Sigmoid colon (tissue), 7 donors: ENCODE results near the gene GRP. TPM values are rescaled to one million over a fixed set of nuclear protein-coding genes. Genes with fewer than 3 reads are reported as not detected.

Source experiments
- DNase-seq: peaks from one replicate; pipeline ENCODE4 v3.0.0-alpha.2; 2019
- H3K27ac ChIP-seq, 4 donors: fragments of 200-600 bp; sonication (generic); one replicate each; pipeline ENCODE4 v1.5.1; 2016 to 2019; ENCODE audit warnings: mild to moderate bottlenecking in 1 of 4
- H3K27me3 ChIP-seq, 3 donors: fragments of 200-600 bp; sonication (generic); one replicate each; pipeline ENCODE4 v1.5.1; 2019; ENCODE audit warnings: mild to moderate bottlenecking in 1 of 3
- H3K36me3 ChIP-seq, 4 donors: fragments of 200-600 bp; sonication (generic); one replicate each; pipeline ENCODE4 v1.5.1; 2016 to 2019
- H3K4me1 ChIP-seq, 4 donors: fragments of 200-600 bp; sonication (generic); one replicate each; pipeline ENCODE4 v1.5.1; 2017 to 2019
- H3K4me3 ChIP-seq, 4 donors: fragments of 200-600 bp; sonication (generic); one replicate each; pipeline ENCODE4 v1.5.1; 2017 to 2019; ENCODE audit warnings: mild to moderate bottlenecking in 2 of 4, moderate library complexity in 1 of 4
- H3K9me3 ChIP-seq, 4 donors: fragments of 200-600 bp in 3 of 4; sonication (generic) in 3 of 4; one replicate each; pipeline versions ENCODE4 v1.5.1 to v1.6.1; 2013 to 2019
- CTCF ChIP-seq, 4 experiments: fragments of 450-650 bp in 3 of 4; fragments of 200-600 bp in 1 of 4; IDR thresholded peaks; one replicate each; pipeline ENCODE4 v1.5.1; 2016 to 2019; ENCODE audit warnings: antibody characterized with exemption in 4 of 4, mild to moderate bottlenecking in 3 of 4, moderate library complexity in 2 of 4
- EP300 ChIP-seq, 4 donors: sonication (generic); formaldehyde crosslinking; IDR thresholded peaks; one replicate each; pipeline ENCODE4 v1.6.1; 2017; ENCODE audit warnings: antibody characterized with exemption in 4 of 4
- POLR2A ChIP-seq, 2 donors: fragments of 450-650 bp; IDR thresholded peaks; one replicate each; pipeline ENCODE4 v1.6.1; 2016; ENCODE audit warnings: antibody characterized with exemption in 2 of 2, mild to moderate bottlenecking in 2 of 2, moderate library complexity in 2 of 2
- POLR2AphosphoS5 ChIP-seq, 4 donors: sonication (generic); formaldehyde crosslinking; IDR thresholded peaks; one replicate each; pipeline ENCODE4 v1.6.1; 2017; ENCODE audit warnings: antibody characterized with exemption in 4 of 4
- WGBS, 2 donors: extraction: QIAGEN DNeasy Blood & Tissue Kit; methylation state at CpG; one replicate each; pipeline ENCODE4 v1.1.7; 2013; 5-methylcytosine and 5-hydroxymethylcytosine counted together
- intact Hi-C: fragments of 100-400 bp; cut with DNase I; formaldehyde crosslinking; loops from one replicate; pipeline ENCODE4 v1.15.1; 2023
- polyA plus RNA-seq, 3 donors: library from polyadenylated mRNA; stranded (reverse); fragments of 200-250 nt; gene quantifications; one replicate each; pipeline ENCODE4 v1.2.3, GENCODE V29; 2013
- total RNA-seq, 4 donors: library from RNA; depleted of rRNA; stranded (reverse); fragments of >200 nt; gene quantifications; one replicate each; pipeline ENCODE4 v1.1.0, GENCODE V29; 2016
- donor health status: healthy with polysubstance abuse.
- donor health status: Bipolar disorder and iron deficiency.
- donor health status: healthy.

The GRP gene
- total and polyA plus RNA-seq, 7 donors, result 0.93 to 6.6 (median 2.5) TPM; not detected in 2

GRCh38 chr18:59182673-59183072 lies 37.3 kb upstream of the GRP start:
- Histone ChIP-seq H3K27me3 (no peaks in the 10 kb centered on the region), H3K4me3 (no peak overlapping the region), H3K4me1 (no peaks in the 10 kb centered on the region), H3K9me3 (no peaks in the 10 kb centered on the region), H3K36me3 (no peaks in the 10 kb centered on the region), H3K27ac (no peak overlapping the region)
- TF ChIP-seq POLR2A (IDR thresholded peaks at IDR 0.05) (no peak), EP300 (IDR thresholded peaks at IDR 0.05) (no peak), CTCF (IDR thresholded peaks at IDR 0.05) (no peak), POLR2AphosphoS5 (IDR thresholded peaks at IDR 0.05) (no peak)
- WGBS, 2 donors, result 87 to 88% methylated on average over 1 of the region's 1 CpG
- intact Hi-C loops, result no loop called here
- DNase-seq, result no peak

- no peak overlapping the region for H3K4me3 ChIP-seq
- H3K27me3 ChIP-seq, result no peaks in the 10 kb centered on the region
- no peaks in the 10 kb centered on the region for H3K9me3 ChIP-seq
- H3K4me1 ChIP-seq, result no peaks in the 10 kb centered on the region
- H3K27ac ChIP-seq, result no peak overlapping the region
- 69 to 87% methylated on average over 2 of the region's 2 CpGs for WGBS, 2 donors
- no peak for DNase-seq
- intact Hi-C loops, result no loop called here
- no peak for TF ChIP-seq POLR2A (IDR thresholded peaks at IDR 0.05)
- no peak for TF ChIP-seq EP300 (IDR thresholded peaks at IDR 0.05)
- TF ChIP-seq POLR2AphosphoS5 (IDR thresholded peaks at IDR 0.05), result no peak
- TF ChIP-seq CTCF (IDR thresholded peaks at IDR 0.05), result no peak
- H3K36me3 ChIP-seq, result no peaks in the 10 kb centered on the region
Measured at GRCh38 chr18:59189008-59189407, 30.9 kb upstream of the GRP start.

- H3K4me3 ChIP-seq, result no peak overlapping the region
- H3K36me3 ChIP-seq, result no peaks in the 10 kb centered on the region
- intact Hi-C loops, result no loop called here
- TF ChIP-seq CTCF (IDR thresholded peaks at IDR 0.05) (no peak), POLR2A (IDR thresholded peaks at IDR 0.05) (no peak), POLR2AphosphoS5 (IDR thresholded peaks at IDR 0.05) (no peak)
- H3K27me3 ChIP-seq, result no peaks in the 10 kb centered on the region
- no peak overlapping the region for H3K27ac ChIP-seq
- DNase-seq, result no peak
- no peaks in the 10 kb centered on the region for H3K4me1 ChIP-seq
- no peaks in the 10 kb centered on the region for H3K9me3 ChIP-seq
- 63 to 86% methylated on average over 1 of the region's 1 CpG for WGBS, 2 donors
Measured at GRCh38 chr18:59189746-59190145, 30.2 kb upstream of the GRP start.

GRCh38 chr18:59196161-59196725 lies 23.7 kb upstream of the GRP start:
- H3K36me3 ChIP-seq, result no peaks in the 10 kb centered on the region
- no peak overlapping the region for H3K27ac ChIP-seq
- no peaks in the 10 kb centered on the region for H3K4me1 ChIP-seq
- peaks cover 0 to 3% (median 0%) of the 10 kb centered on the region in 3 donors for H3K27me3 ChIP-seq
- TF ChIP-seq POLR2AphosphoS5 (IDR thresholded peaks at IDR 0.05) (no peak), POLR2A (IDR thresholded peaks at IDR 0.05) (no peak), CTCF (IDR thresholded peaks at IDR 0.05) (no peak), EP300 (IDR thresholded peaks at IDR 0.05) (no peak)
- no peak for DNase-seq
- H3K4me3 ChIP-seq, result no peak overlapping the region
- H3K9me3 ChIP-seq, result no peaks in the 10 kb centered on the region
- 61 to 73% methylated on average over 4 of the region's 4 CpGs for WGBS, 2 donors
- intact Hi-C loops, result no loop called here

- 50 to 71% methylated on average over 2 of the region's 2 CpGs for whole genome bisulfite sequencing, 2 donors
- intact Hi-C loops, result no loop called here
- H3K27ac ChIP-seq, result no peak overlapping the region
- peaks cover 0 to 3% (median 0%) of the 10 kb centered on the region in 3 donors for H3K27me3 ChIP-seq
- no peaks in the 10 kb centered on the region for H3K4me1 ChIP-seq
- H3K9me3 ChIP-seq, result no peaks in the 10 kb centered on the region
- no peak for DNase-seq
- TF ChIP-seq POLR2A (IDR thresholded peaks at IDR 0.05) (no peak), CTCF (IDR thresholded peaks at IDR 0.05) (no peak), EP300 (IDR thresholded peaks at IDR 0.05) (no peak), POLR2AphosphoS5 (IDR thresholded peaks at IDR 0.05) (no peak)
- H3K36me3 ChIP-seq, result no peaks in the 10 kb centered on the region
- no peak overlapping the region for H3K4me3 ChIP-seq
Measured at GRCh38 chr18:59197636-59198035, 22.3 kb upstream of the GRP start.
